Erythroblast (primary cell): Measurements from ENCODE around the gene CNGA3.

ENCODE experiments used
- GATA1 ChIP-seq: IDR thresholded peaks from 2 replicates; pipeline ENCODE4 v1.6.1; 2011; ENCODE audit warnings: low read depth, mild to moderate bottlenecking, control low read depth, low read length, moderate library complexity
- POLR2A ChIP-seq: IDR thresholded peaks from 2 replicates; pipeline ENCODE4 v1.6.1; 2011; ENCODE audit warnings: mild to moderate bottlenecking, low read length

DNA sequence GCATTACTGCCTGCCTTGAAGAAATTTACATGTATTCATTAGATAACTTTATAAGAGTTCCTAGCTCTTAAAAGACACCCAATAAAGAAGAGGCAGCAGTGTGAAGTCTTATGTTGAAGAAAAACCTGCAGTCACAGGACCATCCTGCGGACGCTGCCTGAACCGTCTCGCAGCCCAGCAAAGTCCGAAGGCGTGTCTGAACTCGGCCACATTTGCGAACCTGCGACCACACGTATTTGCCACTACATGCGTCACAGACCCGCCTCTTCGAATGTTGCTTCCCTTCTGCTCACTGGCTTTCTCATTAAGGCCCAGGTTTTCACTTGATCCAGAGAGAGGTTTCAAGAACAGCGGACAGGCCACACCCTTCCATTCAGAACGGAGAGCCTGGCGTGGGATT is 41.2 kb downstream of the CNGA3 start:
- TF ChIP-seq POLR2A, result no peak
- no peak for TF ChIP-seq GATA1
